CD4-positive, alpha-beta T cell (primary cell): Measurements from ENCODE around the gene UBXN11. TPM values are rescaled to one million over a fixed set of nuclear protein-coding genes. Genes with fewer than 3 reads are reported as not detected.

Source experiments
- ATAC-seq: fragments of 200-7000 bp; cut with Tn5 transposase; one replicate; pipeline ENCODE4 v1.10.0; 2022; ENCODE audit warnings: mild to moderate bottlenecking; ENCODE audit not compliant: poor library complexity
- CTCF ChIA-PET: fragments of 350-600 bp; sonication (Branson Sonifier 250); formaldehyde crosslinking; loops from one replicate; lab custom pipeline; 2021; ENCODE audit warnings: antibody characterized with exemption, inconsistent platforms; lab: Charles Lee
- POLR2A ChIA-PET: fragments of 350-600 bp; sonication (Branson Sonifier 250); formaldehyde crosslinking; loops from one replicate; lab custom pipeline; 2021; ENCODE audit warnings: antibody characterized with exemption, inconsistent platforms; lab: Charles Lee
- DNase-seq, 14 experiments: peaks; one replicate each; pipeline ENCODE4 v3.0.0-alpha.2; 2013 to 2020; ENCODE audit warnings: mixed read lengths in 2 of 14
- H3K27ac ChIP-seq, 2 donors: one replicate each; pipeline versions ENCODE4 v1.5.1 to v1.7.0; 2013; ENCODE audit warnings: low read length in 2 of 2, low read depth in 1 of 2, mild to moderate bottlenecking in 1 of 2
- H3K27me3 ChIP-seq, 2 experiments: 1 replicate in 1 of 2; 2 replicates in 1 of 2; pipeline versions ENCODE4 v1.6.1 to v1.7.0; 2013; ENCODE audit warnings: low read length in 2 of 2, control low read depth in 1 of 2, mild to moderate bottlenecking in 1 of 2, moderate library complexity in 1 of 2; ENCODE audit not compliant: insufficient read depth in 2 of 2, control insufficient read depth in 1 of 2
- H3K36me3 ChIP-seq: one replicate; pipeline ENCODE4 v1.6.1; 2013; ENCODE audit warnings: low read length, control low read depth; ENCODE audit not compliant: insufficient read depth
- H3K4me1 ChIP-seq: one replicate; pipeline ENCODE4 v1.6.1; 2013; ENCODE audit warnings: low read length, control low read depth; ENCODE audit not compliant: insufficient read depth
- H3K4me3 ChIP-seq: one replicate; pipeline ENCODE4 v1.5.1; 2013; ENCODE audit warnings: mild to moderate bottlenecking, low read length, moderate library complexity
- H3K9me3 ChIP-seq, 2 experiments: 1 replicate in 1 of 2; 2 replicates in 1 of 2; pipeline versions ENCODE4 v1.6.1 to v1.7.0; 2013; ENCODE audit warnings: low read length in 2 of 2, mild to moderate bottlenecking in 2 of 2, control low read depth in 1 of 2, moderate library complexity in 1 of 2; ENCODE audit not compliant: control insufficient read depth in 1 of 2, insufficient read depth in 1 of 2
- H3K27ac Mint-ChIP-seq: one replicate; pipeline ENCODE4 v1.8.0; 2020; ENCODE audit warnings: mixed read lengths
- H3K27me3 Mint-ChIP-seq: one replicate; pipeline ENCODE4 v1.8.0; 2021; ENCODE audit warnings: mixed read lengths
- H3K36me3 Mint-ChIP-seq: one replicate; pipeline ENCODE4 v1.8.0; 2021; ENCODE audit warnings: low read depth, mixed read lengths
- H3K4me1 Mint-ChIP-seq: one replicate; pipeline ENCODE4 v1.8.0; 2021; ENCODE audit warnings: low read depth, mixed read lengths
- H3K4me3 Mint-ChIP-seq: one replicate; pipeline ENCODE4 v1.8.0; 2020; ENCODE audit warnings: mild to moderate bottlenecking, mixed read lengths
- H3K9me3 Mint-ChIP-seq: one replicate; pipeline ENCODE4 v1.8.0; 2020; ENCODE audit warnings: mixed read lengths
- intact Hi-C, 2 experiments: fragments of 100-400 bp; cut with DNase I in 1 of 2; cut with micrococcal nuclease in 1 of 2; formaldehyde crosslinking; loops; one replicate each; pipeline versions ENCODE4 v1.15.1 to v1.9.0; 2023 to 2025; cut with DNase I, micrococcal nuclease
- total RNA-seq, 174 experiments: library from RNA in 2 of 174; stranded (reverse) in 2 of 174; gene quantifications; one replicate each; pipeline ENCODE4 v1.2.3 and lab custom pipeline; 2021 to 2026
- TF ChIP-seq, protein P1 (sequence below): fragments of 200-600 bp; IDR thresholded peaks from one replicate; pipeline ENCODE4 v1.8.0; 2022; ENCODE audit warnings: antibody characterized with exemption, mild to moderate bottlenecking

The UBXN11 gene
- total RNA-seq, 2 experiments from 2014 or later, result 39.3 to 42.3 TPM

- peaks cover 56% of the 10 kb centered on the region for H3K36me3 Mint-ChIP-seq
- H3K9me3 Mint-ChIP-seq, result no peaks in the 10 kb centered on the region
- ChIA-PET CTCF (interaction anchor here (0.9 to 12.0 kb wide), 9 partner anchors 10 to 149 kb away, joined by 3 to 223 read pairs (median 6); partner anchors contain the start of genes CEP85, SH3BGRL3, UBXN11 and ZNF593), POLR2A (interaction anchor here (0.7 to 17.6 kb wide), 15 partner anchors 8 to 194 kb away, joined by 3 to 977 read pairs (median 6); partner anchors contain the start of genes CEP85, DHDDS, HMGN2 and SH3BGRL3)
- no peak for ATAC-seq
- TF ChIP-seq, protein P1, sequence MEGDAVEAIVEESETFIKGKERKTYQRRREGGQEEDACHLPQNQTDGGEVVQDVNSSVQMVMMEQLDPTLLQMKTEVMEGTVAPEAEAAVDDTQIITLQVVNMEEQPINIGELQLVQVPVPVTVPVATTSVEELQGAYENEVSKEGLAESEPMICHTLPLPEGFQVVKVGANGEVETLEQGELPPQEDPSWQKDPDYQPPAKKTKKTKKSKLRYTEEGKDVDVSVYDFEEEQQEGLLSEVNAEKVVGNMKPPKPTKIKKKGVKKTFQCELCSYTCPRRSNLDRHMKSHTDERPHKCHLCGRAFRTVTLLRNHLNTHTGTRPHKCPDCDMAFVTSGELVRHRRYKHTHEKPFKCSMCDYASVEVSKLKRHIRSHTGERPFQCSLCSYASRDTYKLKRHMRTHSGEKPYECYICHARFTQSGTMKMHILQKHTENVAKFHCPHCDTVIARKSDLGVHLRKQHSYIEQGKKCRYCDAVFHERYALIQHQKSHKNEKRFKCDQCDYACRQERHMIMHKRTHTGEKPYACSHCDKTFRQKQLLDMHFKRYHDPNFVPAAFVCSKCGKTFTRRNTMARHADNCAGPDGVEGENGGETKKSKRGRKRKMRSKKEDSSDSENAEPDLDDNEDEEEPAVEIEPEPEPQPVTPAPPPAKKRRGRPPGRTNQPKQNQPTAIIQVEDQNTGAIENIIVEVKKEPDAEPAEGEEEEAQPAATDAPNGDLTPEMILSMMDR, result no peak
- H3K4me3 Mint-ChIP-seq, result peak overlapping the region; percentile 96
- Histone ChIP-seq H3K36me3 (peaks cover 43% of the 10 kb centered on the region), H3K4me3 (peak overlapping the region; percentile 99), H3K27me3 (no peaks in the 10 kb centered on the region), H3K4me1 (peaks cover 73% of the 10 kb centered on the region), H3K27ac (peak overlapping the region; percentile 65 to 82), H3K9me3 (no peaks in the 10 kb centered on the region)
- intact Hi-C loops, result no loop called here
- peak overlapping the region; percentile 86 for H3K27ac Mint-ChIP-seq
- H3K4me1 Mint-ChIP-seq, result peaks cover 84% of the 10 kb centered on the region
- H3K27me3 Mint-ChIP-seq, result no peaks in the 10 kb centered on the region
- DNase-seq, result peak in 4 of 14 experiments; percentile 23 to 60 (median 50)
Observed at GRCh38 chr1:26318338-26319064, 12.1 kb upstream of the UBXN11 start.

DNA sequence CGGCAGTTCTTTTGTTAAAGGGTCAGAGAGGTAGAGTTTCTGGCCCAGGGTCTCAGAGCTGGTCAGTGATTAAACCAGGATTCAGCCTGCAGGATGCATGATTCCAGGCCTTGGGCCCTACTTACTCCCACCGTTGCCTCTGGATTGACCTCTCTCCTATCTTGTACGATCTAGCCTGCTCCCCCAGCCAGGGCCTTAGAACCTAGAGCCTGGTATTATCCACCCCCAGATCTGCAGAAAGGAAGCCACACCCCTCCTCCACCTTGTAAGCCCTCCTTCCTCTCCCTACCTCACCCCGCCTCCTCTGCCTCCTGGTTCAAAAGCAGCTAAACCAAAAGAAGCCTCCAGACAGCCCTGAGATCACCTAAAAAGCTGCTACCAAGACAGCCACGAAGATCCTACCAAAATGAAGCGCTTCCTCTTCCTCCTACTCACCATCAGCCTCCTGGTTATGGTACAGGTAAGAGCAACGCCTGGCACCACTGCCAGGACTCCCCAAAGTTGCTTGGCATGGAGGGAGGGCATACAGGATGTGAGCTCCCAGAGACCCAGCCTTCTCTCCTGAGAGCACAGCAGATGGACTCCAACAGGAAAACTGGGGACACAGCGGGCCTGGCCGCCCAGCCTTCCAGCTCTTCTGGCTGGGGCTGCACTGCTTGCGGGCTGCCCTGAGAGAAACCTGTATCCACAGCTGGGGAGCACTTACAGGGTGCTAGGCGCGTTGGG is 11.3 kb upstream of the UBXN11 start, which contains the start of gene CD52:
CD52 (plus strand) TSS at position 347 of the 726 bp plus-strand sequence; CDS start at position 407, 60 bp downstream.
- no peaks in the 10 kb centered on the region for H3K27me3 Mint-ChIP-seq
- no peaks in the 10 kb centered on the region for H3K9me3 Mint-ChIP-seq
- CTCF ChIA-PET, result interaction anchor here (0.7 to 12.0 kb wide), 7 partner anchors 10 to 148 kb away, joined by 3 to 223 read pairs (median 8); partner anchors contain the start of genes CEP85, SH3BGRL3, UBXN11 and ZNF593
- peak within 1 kb of the TSS; percentile 99 for H3K4me3 ChIP-seq
- peak within 1 kb of the TSS; percentile 96 for H3K4me3 Mint-ChIP-seq
- POLR2A ChIA-PET, result interaction anchor here (0.7 to 17.6 kb wide), 15 partner anchors 9 to 194 kb away, joined by 3 to 977 read pairs (median 6); partner anchors contain the start of genes CEP85, DHDDS, HMGN2 and SH3BGRL3
- peaks cover 84% of the 10 kb centered on the region for H3K4me1 Mint-ChIP-seq
- H3K36me3 ChIP-seq, result peaks cover 36% of the 10 kb centered on the region
- peak within 1 kb of the TSS; percentile 65 to 82 for H3K27ac ChIP-seq
- no peaks in the 10 kb centered on the region for H3K27me3 ChIP-seq
- peak within 1 kb of the TSS; percentile 86 for H3K27ac Mint-ChIP-seq
- TF ChIP-seq, protein P1, result no peak
- H3K4me1 ChIP-seq, result peaks cover 68% of the 10 kb centered on the region
- intact Hi-C loops, result loop anchor here in 1 of 2 experiments (1.0 kb wide), 1 partner anchor 33 kb away; no protein-coding TSS in a partner anchor
- DNase-seq (peak; percentile 54 to 89 (median 76)), ATAC-seq (peak; percentile 82)
- H3K36me3 Mint-ChIP-seq, result peaks cover 49% of the 10 kb centered on the region
- H3K9me3 ChIP-seq, result no peaks in the 10 kb centered on the region

DNA sequence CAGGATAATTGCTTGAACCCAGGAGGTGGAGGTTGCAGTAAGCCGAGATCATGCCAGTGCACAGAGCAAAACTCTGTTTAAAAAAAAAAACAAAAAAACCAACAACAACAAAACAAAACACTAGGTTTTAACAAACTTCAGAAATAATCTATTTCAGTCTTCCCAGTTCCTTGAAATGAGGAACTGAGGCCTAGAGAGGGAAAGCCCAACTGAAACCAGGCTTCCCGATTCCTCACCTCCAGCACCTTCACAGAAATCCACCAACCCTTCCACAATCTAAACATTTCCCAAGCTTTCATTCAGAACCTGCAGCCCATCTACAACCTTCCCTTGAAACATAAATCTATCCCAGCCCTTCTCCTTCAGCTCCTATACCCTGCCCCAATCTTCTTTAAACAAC is 10.7 kb upstream of the UBXN11 start:
- DNase-seq (peak in 1 of 14 experiments; percentile 28), ATAC-seq (no peak)
- peaks cover 79% of the 10 kb centered on the region for H3K4me1 Mint-ChIP-seq
- no peaks in the 10 kb centered on the region for H3K27me3 Mint-ChIP-seq
- H3K4me3 Mint-ChIP-seq, result peak overlapping the region; percentile 96
- CTCF ChIA-PET, result interaction anchor here (1.6 to 12.0 kb wide), 5 partner anchors 10 to 82 kb away, joined by 5 to 223 read pairs (median 45); partner anchors contain the start of genes CEP85, SH3BGRL3 and UBXN11
- intact Hi-C loops, result loop anchor here in 1 of 2 experiments (1.0 kb wide), 1 partner anchor 33 kb away; no protein-coding TSS in a partner anchor
- no peaks in the 10 kb centered on the region for H3K27me3 ChIP-seq
- peaks cover 43% of the 10 kb centered on the region for H3K36me3 Mint-ChIP-seq
- POLR2A ChIA-PET, result interaction anchor here (0.8 to 17.6 kb wide), 11 partner anchors 9 to 155 kb away, joined by 3 to 977 read pairs (median 6); partner anchors contain the start of genes CEP85, HMGN2, SH3BGRL3 and UBXN11
- peak overlapping the region; percentile 99 for H3K4me3 ChIP-seq
- peaks cover 65% of the 10 kb centered on the region for H3K4me1 ChIP-seq
- H3K9me3 Mint-ChIP-seq, result no peaks in the 10 kb centered on the region
- no peaks in the 10 kb centered on the region for H3K9me3 ChIP-seq
- H3K27ac ChIP-seq, result peak overlapping the region in 1 of 2 donors; percentile 82
- H3K36me3 ChIP-seq, result peaks cover 30% of the 10 kb centered on the region
- TF ChIP-seq, protein P1, result no peak
- peak overlapping the region; percentile 86 for H3K27ac Mint-ChIP-seq
